Activated CD8-positive, alpha-beta T cell treated with anti-CD3 and anti-CD28 coated beads for 36 hours (primary cell): ENCODE measurements around the gene HDAC5. TPM values are rescaled to one million over a fixed set of nuclear protein-coding genes. Genes with fewer than 3 reads are reported as not detected.

Experiments used
- ATAC-seq: fragments of 200-7000 bp; cut with Tn5 transposase; one replicate; pipeline ENCODE4 v1.10.0; 2021; ENCODE audit warnings: mild to moderate bottlenecking, moderate library complexity
- CTCF ChIA-PET: fragments of 350-600 bp; sonication (Branson Sonifier 250); formaldehyde crosslinking; loops from one replicate; lab custom pipeline; 2021; ENCODE audit warnings: antibody characterized with exemption; lab: Charles Lee
- POLR2A ChIA-PET: fragments of 350-600 bp; sonication (Branson Sonifier 250); formaldehyde crosslinking; loops from one replicate; lab custom pipeline; 2021; ENCODE audit warnings: antibody characterized with exemption; lab: Charles Lee
- DNase-seq: peaks from one replicate; pipeline ENCODE4 v3.0.0-alpha.2; 2020
- H3K27ac Mint-ChIP-seq: one replicate; pipeline ENCODE4 v1.8.0; 2021; ENCODE audit warnings: mild to moderate bottlenecking, mixed read lengths
- H3K27me3 Mint-ChIP-seq: one replicate; pipeline ENCODE4 v1.8.0; 2021; ENCODE audit warnings: mixed read lengths
- H3K36me3 Mint-ChIP-seq: one replicate; pipeline ENCODE4 v1.8.0; 2021; ENCODE audit warnings: low read depth, mixed read lengths
- H3K4me1 Mint-ChIP-seq: one replicate; pipeline ENCODE4 v1.8.0; 2021; ENCODE audit warnings: low read depth, mixed read lengths
- H3K4me3 Mint-ChIP-seq: one replicate; pipeline ENCODE4 v1.8.0; 2021; ENCODE audit warnings: mild to moderate bottlenecking, moderate library complexity, mixed read lengths
- H3K9me3 Mint-ChIP-seq: one replicate; pipeline ENCODE4 v1.8.0; 2021; ENCODE audit warnings: mixed read lengths
- CTCF ChIP-seq: fragments of 200-600 bp; IDR thresholded peaks from one replicate; pipeline ENCODE4 v1.8.0; 2022; ENCODE audit warnings: antibody characterized with exemption, mild to moderate bottlenecking
- intact Hi-C: fragments of 100-400 bp; cut with micrococcal nuclease; formaldehyde crosslinking; loops from one replicate; pipeline ENCODE4 v1.10.0; 2022
- total RNA-seq, 2 experiments: library from RNA; stranded (reverse); gene quantifications; one replicate each; pipeline ENCODE4 v1.2.3, GENCODE V29; 2021

The HDAC5 gene
- total RNA-seq, 2 experiments from 2014 or later = 19.1 to 19.3 TPM

- CTCF ChIA-PET = interaction anchor here (0.8 kb wide), 1 partner anchor 8 kb away, joined by 3 read pairs; no protein-coding TSS in a partner anchor
- no peak for ATAC-seq
- no peak for TF ChIP-seq CTCF
- H3K4me3 Mint-ChIP-seq = no peak overlapping the region
- H3K27ac Mint-ChIP-seq = no peak overlapping the region
- intact Hi-C loops = no loop called here
- H3K36me3 Mint-ChIP-seq = no peaks in the 10 kb centered on the region
- POLR2A ChIA-PET = no interaction called here
- peaks cover 9% of the 10 kb centered on the region for H3K4me1 Mint-ChIP-seq
- no peaks in the 10 kb centered on the region for H3K9me3 Mint-ChIP-seq
- DNase-seq = no peak
- H3K27me3 Mint-ChIP-seq = no peaks in the 10 kb centered on the region
Measured at GRCh38 chr17:44130693-44131349, 7.4 kb upstream of the HDAC5 start.

GRCh38 chr17:44128383-44128782, 4.9 kb upstream of the HDAC5 start:
- Mint-ChIP-seq H3K36me3 (no peaks in the 10 kb centered on the region), H3K9me3 (no peaks in the 10 kb centered on the region), H3K4me3 (no peak overlapping the region), H3K27me3 (no peaks in the 10 kb centered on the region), H3K27ac (no peak overlapping the region), H3K4me1 (peaks cover 14% of the 10 kb centered on the region)
- ATAC-seq (no peak), DNase-seq (no peak)
- TF ChIP-seq CTCF = no peak
- intact Hi-C loops = loop anchor here (10.0 kb wide), 1 partner anchor 54 kb away; the partner anchor contains the start of gene G6PC3
- POLR2A ChIA-PET = no interaction called here
- CTCF ChIA-PET = interaction anchor here (0.9 to 1.1 kb wide), 2 partner anchors 13 to 40 kb away, joined by 4 read pairs; no protein-coding TSS in a partner anchor

GRCh38 chr17:44124118-44124438, 637 bp upstream of the HDAC5 start:
- intact Hi-C loops = loop anchor here (10.0 kb wide), 1 partner anchor 49 kb away; the partner anchor contains the start of gene G6PC3
- CTCF ChIA-PET = interaction anchor here (0.6 to 3.5 kb wide), 11 partner anchors 9 to 180 kb away, joined by 3 to 14 read pairs (median 4); partner anchors contain the start of gene TMUB2
- H3K4me3 Mint-ChIP-seq = peak overlapping the region; percentile 82

GRCh38 chr17:44122816-44123355, 555 bp downstream of the HDAC5 start:
- POLR2A ChIA-PET = interaction anchor here (0.7 to 2.4 kb wide), 12 partner anchors 9 to 602 kb away, joined by 3 to 12 read pairs (median 4); partner anchors contain the start of gene TMUB2
- Mint-ChIP-seq H3K4me1 (peaks cover 26% of the 10 kb centered on the region), H3K27me3 (no peaks in the 10 kb centered on the region), H3K36me3 (no peaks in the 10 kb centered on the region), H3K4me3 (peak overlapping the region; percentile 82), H3K9me3 (no peaks in the 10 kb centered on the region), H3K27ac (peak overlapping the region; percentile 79)
- ATAC-seq (peak; percentile 18), DNase-seq (peak; percentile 37)
- CTCF ChIA-PET = interaction anchor here (0.7 to 3.5 kb wide), 15 partner anchors 8 to 222 kb away, joined by 3 to 14 read pairs (median 6); partner anchors contain the start of genes GRN and TMUB2
- no peak for TF ChIP-seq CTCF
- intact Hi-C loops = loop anchor here (10.0 kb wide), 1 partner anchor 48 kb away; the partner anchor contains the start of gene G6PC3

More at GRCh38 chr17:44124118-44124438, 637 bp upstream of the HDAC5 start:
- no peak for TF ChIP-seq CTCF
- H3K27me3 Mint-ChIP-seq = no peaks in the 10 kb centered on the region
- H3K36me3 Mint-ChIP-seq = no peaks in the 10 kb centered on the region
- peaks cover 26% of the 10 kb centered on the region for H3K4me1 Mint-ChIP-seq
- H3K9me3 Mint-ChIP-seq = no peaks in the 10 kb centered on the region
- POLR2A ChIA-PET = interaction anchor here (0.7 to 2.4 kb wide), 7 partner anchors 13 to 86 kb away, joined by 3 to 12 read pairs (median 4); partner anchors contain the start of gene TMUB2
- DNase-seq = no peak
- peak overlapping the region; percentile 96 for H3K27ac Mint-ChIP-seq
- no peak for ATAC-seq
